RWPE1 (cell line): Measurements from ENCODE around the gene LITAFD.
"Not testable (repeated sequence)": the region's sequence is repeated elsewhere in the genome, so short reads cannot be mapped to it uniquely, and the experiment has no call there.

Experiments
- CTCF ChIA-PET: fragments of 350-600 bp; sonication (Branson Sonifier 250); formaldehyde crosslinking; extraction: SDS; loops from one replicate; lab custom pipeline; 2021; lab: Yijun Ruan, JAX
- POLR2A ChIA-PET: fragments of 400-600 bp; formaldehyde crosslinking; extraction: SDS; loops from one replicate; lab custom pipeline; 2020; ENCODE audit warnings: antibody characterized with exemption; ENCODE audit not compliant: low non-redundant PET; lab: Yijun Ruan, JAX
- DNase-seq: peaks from one replicate; pipeline ENCODE4 v3.0.0; 2012; ENCODE audit warnings: low spot score
- H3K27ac ChIP-seq: fragments of 450-650 bp; 2 replicates; pipeline ENCODE4 v1.5.1; 2017
- TF ChIP-seq, protein P1 (sequence below): fragments of 450-650 bp; conservative IDR thresholded peaks from 2 replicates; pipeline ENCODE4 v1.5.1; 2017; ENCODE audit warnings: low read depth, mild to moderate bottlenecking

The LITAFD gene

DNA sequence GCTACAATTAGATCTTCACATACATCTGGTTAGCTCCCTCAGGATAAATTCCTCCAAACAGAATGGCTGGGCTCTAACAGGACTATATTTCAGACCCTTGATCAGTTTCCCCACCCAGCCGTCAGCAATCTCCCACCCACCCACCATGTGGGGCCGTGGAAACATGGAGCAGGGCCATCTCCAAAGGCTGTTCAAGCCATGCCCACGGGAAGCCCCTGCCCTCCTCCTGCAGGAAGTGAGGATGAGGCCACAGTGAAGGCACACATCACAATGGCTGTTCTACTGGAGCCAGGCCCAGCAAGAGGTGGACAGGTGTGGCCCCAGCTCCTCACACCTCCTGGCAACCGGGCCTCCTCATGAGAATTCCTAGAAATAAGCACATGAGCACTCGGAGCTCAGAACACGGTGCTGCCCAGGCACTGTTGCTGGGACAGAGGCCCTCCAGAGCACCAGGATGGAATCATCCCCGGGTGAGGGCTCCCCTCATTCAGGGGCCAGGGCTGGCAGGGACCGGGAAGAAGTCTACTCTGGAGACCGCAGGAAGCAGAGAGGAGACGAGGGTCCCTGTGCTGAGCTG, at the start of gene LITAFD:
Gene LITAFD (plus strand): TSS at position 311 of the 577 bp plus-strand sequence. CDS start 2,005 bp downstream, outside the sequence.
- POLR2A ChIA-PET, result no interaction called here
- CTCF ChIA-PET, result interaction anchor here (0.6 kb wide), 1 partner anchor 24 kb away, joined by 3 read pairs; no protein-coding TSS in a partner anchor
- H3K27ac ChIP-seq, result no peak within 1 kb of the TSS
- no peak for DNase-seq
- TF ChIP-seq, protein P1, sequence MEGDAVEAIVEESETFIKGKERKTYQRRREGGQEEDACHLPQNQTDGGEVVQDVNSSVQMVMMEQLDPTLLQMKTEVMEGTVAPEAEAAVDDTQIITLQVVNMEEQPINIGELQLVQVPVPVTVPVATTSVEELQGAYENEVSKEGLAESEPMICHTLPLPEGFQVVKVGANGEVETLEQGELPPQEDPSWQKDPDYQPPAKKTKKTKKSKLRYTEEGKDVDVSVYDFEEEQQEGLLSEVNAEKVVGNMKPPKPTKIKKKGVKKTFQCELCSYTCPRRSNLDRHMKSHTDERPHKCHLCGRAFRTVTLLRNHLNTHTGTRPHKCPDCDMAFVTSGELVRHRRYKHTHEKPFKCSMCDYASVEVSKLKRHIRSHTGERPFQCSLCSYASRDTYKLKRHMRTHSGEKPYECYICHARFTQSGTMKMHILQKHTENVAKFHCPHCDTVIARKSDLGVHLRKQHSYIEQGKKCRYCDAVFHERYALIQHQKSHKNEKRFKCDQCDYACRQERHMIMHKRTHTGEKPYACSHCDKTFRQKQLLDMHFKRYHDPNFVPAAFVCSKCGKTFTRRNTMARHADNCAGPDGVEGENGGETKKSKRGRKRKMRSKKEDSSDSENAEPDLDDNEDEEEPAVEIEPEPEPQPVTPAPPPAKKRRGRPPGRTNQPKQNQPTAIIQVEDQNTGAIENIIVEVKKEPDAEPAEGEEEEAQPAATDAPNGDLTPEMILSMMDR, result no peak

DNA sequence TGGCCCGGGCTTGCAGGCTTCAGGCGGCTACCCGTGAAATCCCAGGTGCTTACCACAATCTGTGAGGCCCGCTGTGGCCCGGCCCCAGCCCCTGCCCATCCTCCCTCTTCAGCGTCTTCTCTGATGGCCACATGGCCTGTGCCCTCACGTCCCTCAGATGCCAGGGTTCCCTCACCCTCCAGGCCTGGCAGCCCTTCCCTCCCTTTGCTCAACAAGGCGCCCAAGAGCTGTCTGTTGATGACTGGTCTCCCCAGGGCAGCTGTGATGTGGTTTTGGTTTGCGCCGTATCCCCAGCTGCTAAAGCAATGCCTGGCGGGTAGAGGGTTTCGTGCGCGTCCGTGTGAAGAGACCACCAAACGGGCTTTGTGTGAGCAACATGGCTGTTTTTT, 49.4 kb upstream of the LITAFD start:
- ChIA-PET CTCF (interaction anchor here (0.6 kb wide), 2 partner anchors 16 to 1434 kb away, joined by 3 read pairs; no protein-coding TSS in a partner anchor), POLR2A (no interaction called here)
- H3K27ac ChIP-seq, result no peak overlapping the region
- DNase-seq, result no peak
- TF ChIP-seq, protein P1, result no peak

DNA sequence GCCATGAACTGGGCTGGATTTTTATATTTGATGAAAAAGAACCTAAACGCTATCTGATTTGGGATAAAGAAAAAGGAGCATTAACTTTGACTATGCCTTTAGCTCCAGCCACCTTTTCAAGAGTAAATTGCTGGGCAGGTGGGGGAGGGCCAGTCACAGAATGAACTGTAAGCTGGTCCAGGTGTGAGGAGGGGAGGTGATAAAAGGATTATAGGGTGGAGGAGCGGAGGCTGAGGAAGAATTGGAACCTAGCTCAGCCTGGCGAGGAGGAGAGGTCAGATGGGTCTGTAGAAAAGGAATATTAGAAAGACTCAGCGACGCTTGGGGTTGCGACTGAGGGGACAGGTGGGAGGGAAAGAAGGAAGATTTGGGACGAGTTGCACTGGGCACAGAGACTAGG, 45.4 kb upstream of the LITAFD start:
- CTCF ChIA-PET, H3K27ac ChIP-seq, DNase-seq, POLR2A ChIA-PET: not testable (repeated sequence)

DNA sequence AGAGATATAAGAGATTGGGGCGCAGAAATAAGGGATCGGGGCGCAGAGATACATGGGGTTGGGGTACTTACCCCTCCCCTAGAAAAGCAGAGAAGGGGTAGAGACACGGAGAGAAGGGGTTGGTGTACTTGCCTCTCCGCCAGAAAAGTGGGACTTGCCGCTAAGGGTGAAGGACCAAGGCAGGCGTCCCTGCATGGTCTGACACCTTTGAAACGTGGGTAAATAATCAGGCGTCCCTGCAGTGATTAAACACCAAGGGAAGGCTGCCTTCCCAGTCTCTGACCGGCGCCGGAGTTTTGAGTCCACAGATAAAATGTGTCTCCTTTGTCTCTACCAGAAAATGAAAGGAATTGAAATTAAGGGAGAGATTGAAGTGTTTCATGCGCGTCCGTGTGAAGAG, 44.6 kb upstream of the LITAFD start:
- CTCF ChIA-PET, POLR2A ChIA-PET, DNase-seq, H3K27ac ChIP-seq: not testable (repeated sequence)

DNA sequence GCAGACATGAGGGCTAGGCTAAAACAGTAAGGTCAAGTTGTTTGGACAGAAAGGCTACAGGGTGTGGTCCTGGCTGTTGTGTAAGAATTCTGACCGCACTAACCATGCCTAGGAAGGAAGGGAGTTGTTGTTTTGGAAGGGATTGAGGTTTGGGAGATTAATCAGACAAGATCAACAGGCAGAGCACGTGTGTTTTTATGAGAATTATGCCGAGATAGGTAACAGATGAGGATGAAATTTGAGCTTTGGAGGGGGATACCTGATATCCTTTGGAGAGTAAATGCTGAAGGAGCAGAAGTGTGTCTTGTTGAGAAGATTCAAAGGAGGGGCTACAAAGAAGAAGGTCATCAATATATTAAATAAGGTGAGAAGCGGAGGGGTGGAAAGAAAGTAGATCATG, 40.1 kb upstream of the LITAFD start:
- H3K27ac ChIP-seq, DNase-seq, CTCF ChIA-PET: not testable (repeated sequence)
- POLR2A ChIA-PET, result interaction anchor here (0.6 kb wide), 1 partner anchor 50 kb away, joined by 3 read pairs; no protein-coding TSS in a partner anchor

DNA sequence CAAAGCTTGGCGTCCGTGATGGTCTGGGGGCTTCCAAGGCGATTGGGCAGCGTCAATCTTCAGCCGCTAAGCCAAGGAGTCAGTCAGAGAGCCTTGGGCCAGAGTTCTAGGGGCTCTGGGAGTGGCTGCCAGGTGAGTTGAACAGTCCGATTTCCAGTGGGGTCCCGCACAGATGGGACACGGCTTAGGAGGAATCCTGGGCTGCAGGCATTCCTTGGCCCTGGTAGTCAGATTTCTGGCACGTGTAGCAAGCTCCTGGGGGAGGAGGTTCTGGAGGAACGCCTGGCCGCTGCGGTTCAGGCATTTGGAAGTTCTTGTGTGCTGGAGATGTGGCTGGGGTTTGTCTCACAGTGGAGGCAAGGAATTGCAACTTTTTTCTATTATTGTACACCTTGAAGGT, 38.9 kb upstream of the LITAFD start:
- DNase-seq, H3K27ac ChIP-seq, POLR2A ChIA-PET, CTCF ChIA-PET: not testable (repeated sequence)

DNA sequence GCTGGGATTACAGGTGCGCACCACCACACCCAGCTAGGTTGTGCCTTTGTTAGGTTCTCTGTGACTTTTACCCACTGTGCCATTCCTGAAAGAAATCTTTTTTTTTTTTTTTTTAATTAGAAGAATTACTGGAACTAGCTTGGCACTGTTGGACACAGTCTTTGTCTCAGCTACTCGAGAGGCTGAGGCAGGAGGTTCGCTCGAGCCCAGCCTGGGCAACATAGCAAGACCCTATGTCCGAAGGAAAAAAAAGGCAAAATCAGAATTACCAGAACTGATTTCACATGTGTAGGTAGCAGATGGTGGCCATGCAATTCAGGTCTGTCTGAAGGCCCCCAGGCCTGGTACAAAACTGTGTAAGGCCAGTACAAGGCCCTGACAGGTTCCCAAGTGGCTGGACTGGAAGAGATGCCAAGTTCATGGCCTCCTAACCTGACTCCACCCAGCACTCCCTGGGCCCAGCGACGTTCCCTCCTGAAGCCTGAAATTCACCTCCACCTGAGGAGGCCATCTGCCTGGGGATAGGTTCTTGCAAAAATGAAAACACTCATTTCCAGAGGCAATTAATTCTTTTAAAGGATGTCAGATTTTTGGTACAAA, 36.4 kb upstream of the LITAFD start:
- TF ChIP-seq, protein P1, result no peak
- DNase-seq, result no peak
- CTCF ChIA-PET, result interaction anchor here (0.6 kb wide), 2 partner anchors 21 to 1369 kb away, joined by 3 to 4 read pairs; no protein-coding TSS in a partner anchor
- peak overlapping the region; percentile 96 for H3K27ac ChIP-seq
- POLR2A ChIA-PET, result no interaction called here

DNA sequence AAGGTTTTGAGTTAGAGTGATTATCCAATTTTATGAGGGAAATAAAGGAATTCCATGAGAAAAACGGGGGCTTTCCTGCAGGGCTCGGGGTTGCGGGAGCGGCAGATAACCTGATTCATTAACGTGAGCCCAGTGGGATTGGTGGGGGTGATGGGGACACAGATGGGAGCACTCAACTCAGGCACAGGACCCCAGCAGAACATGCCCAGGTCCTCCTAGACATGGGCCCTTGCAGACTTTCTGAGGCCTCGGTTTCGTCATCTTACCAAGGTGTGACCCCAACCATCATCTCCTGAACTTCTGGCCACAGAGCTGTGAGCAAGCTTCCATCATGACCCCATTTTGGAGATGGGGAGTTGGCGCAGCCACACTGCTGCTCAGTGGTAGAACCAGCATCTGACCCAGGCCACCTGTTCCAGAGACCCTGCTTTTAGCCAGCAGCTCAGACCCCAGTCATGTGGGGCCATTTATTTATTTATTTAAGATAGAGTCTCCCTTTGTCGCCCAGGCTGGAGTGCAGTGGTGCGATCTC, 35.7 kb upstream of the LITAFD start:
- ChIA-PET POLR2A (no interaction called here), CTCF (interaction anchor here (0.5 to 0.6 kb wide), 2 partner anchors 39 to 1368 kb away, joined by 3 read pairs; no protein-coding TSS in a partner anchor)
- peak overlapping the region; percentile 96 for H3K27ac ChIP-seq
- DNase-seq, result no peak
- TF ChIP-seq, protein P1, result no peak
